Kidney capillary endothelial cell (primary cell): Measurements from ENCODE around the gene EBLN1.

Experiments
- DNase-seq: peaks from one replicate; pipeline ENCODE4 v3.0.0-alpha.2; 2018; ENCODE audit warnings: low spot score

EBLN1 gene

DNA sequence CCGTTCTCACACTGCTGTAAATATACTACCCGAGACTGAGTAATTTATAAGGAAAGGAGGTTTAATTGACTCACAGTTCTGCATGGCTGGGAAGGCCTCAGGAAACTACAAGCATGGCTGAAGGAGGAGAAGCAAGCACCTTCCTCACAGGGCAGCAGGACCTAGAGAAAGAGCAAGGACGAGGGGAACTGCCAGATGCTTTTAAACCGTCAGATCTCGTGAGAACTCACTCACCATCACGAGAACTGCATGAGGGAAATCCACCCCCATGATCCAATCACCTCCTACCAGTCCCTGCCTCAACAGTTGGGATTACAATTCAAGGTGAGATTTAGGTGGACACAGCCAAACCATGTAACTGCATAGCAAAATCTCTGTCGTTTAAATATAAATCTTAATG lies at the start of gene EBLN1:
Gene EBLN1 (minus strand): TSS at position 174 of the 400 bp plus-strand sequence. CDS start 8,032 bp downstream, outside the sequence.
- no peak for DNase-seq

DNA sequence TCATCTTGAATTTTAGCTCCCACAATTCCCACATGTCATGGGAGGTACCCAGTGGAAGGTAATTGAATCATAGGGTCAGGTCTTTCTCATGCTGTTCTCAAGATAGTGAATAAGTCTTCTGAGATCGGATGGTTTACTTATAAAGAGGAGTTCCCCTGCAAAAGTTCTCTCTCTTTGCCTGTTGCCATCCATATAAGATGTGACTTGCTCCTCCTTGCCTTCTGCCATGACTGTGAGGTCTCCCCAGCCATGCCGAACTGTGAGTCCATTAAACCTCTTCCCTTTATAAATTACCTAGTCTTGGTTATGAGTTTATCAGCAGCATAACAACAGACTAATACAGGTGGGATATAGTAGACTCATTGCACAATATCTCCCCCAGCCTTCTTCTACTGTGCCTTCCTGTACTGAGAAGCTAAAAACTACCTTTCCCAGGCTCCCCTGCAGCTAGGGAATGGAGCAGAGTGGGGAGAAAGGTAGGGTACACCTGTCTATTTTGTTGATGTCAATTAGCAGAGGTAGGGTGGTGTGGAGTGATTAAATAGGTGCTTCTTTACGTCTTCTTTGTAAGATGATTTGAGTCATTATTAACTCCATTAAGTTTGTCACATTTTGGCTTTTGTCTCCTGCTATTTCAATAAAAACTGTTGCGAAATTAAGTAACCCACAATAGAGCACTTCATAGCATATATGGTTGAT lies 48.2 kb upstream of the EBLN1 start:
- no peak for DNase-seq

DNA sequence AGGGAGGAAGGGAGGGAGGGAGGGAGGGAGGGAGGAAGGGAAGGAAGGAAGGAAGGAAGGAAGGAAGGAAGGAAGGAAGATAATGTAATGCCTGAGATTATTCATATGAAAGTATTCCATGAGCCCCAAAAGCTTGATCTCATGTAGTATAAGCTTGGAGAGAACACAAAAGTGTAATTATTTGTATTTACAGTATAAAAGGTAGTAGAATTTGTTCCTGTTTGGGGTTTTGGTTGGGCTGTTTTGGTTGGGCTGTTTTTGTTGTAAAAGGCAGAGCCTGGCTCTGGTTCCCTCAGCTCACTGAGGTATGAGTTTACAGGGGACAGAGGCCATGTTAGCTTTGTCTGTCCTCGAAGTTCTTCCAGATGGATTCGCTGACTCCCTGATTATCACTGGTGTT lies 45.3 kb upstream of the EBLN1 start:
- DNase-seq: no peak

DNA sequence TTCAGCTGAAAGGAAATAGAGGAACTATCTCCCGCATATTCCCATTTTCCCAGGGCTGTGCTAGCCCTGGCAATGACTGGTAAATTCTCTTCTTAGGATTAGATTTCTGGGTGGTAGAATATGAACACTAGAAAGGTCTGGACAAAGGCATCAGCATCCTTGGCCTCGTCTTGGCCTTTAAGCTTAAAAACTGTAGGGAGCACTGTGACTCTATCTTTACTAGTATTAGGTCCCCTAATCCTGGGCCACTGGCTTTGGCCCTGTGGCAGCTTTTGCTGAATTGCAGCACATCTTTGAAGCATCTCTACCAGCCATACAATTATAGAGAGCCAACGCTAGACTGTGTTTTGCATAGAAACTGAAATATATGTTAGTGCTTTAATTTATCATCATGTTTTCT lies 41.5 kb upstream of the EBLN1 start:
- DNase-seq: no peak

DNA sequence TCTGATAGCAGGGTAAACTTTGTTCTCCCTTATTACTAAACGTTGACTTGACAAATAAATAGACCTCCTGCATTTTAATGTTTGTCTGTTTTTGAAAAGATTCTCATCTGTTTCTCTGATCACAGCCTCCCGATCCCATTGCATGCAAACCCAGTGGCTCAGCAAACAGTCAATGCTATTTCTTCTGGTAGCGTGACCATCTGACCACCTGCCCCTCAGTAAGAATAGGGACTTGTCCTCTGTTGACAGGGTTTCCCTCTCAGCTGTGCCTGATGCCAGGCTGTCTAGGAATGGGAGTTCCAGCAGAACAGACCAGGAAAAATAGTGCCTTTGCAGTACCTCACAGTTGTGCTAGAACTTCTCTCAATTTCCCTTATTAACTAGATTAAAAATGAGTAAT lies 40.7 kb upstream of the EBLN1 start:
- DNase-seq: no peak

DNA sequence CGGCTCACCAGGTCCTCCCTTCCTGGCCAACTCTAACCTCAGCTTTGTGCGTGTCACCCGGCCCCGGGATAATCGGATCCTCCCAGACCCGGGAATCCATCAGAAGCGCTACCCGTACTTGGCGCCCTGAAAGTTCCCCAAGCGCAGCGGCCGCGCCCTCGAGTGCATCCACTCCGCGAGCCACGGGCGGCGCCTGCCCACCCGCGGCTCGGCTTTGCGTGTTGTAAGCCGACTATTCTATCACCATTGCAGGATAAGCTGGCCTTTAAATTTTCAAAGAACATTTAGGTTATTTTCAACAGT lies 35.7 kb upstream of the EBLN1 start:
- no peak for DNase-seq

DNA sequence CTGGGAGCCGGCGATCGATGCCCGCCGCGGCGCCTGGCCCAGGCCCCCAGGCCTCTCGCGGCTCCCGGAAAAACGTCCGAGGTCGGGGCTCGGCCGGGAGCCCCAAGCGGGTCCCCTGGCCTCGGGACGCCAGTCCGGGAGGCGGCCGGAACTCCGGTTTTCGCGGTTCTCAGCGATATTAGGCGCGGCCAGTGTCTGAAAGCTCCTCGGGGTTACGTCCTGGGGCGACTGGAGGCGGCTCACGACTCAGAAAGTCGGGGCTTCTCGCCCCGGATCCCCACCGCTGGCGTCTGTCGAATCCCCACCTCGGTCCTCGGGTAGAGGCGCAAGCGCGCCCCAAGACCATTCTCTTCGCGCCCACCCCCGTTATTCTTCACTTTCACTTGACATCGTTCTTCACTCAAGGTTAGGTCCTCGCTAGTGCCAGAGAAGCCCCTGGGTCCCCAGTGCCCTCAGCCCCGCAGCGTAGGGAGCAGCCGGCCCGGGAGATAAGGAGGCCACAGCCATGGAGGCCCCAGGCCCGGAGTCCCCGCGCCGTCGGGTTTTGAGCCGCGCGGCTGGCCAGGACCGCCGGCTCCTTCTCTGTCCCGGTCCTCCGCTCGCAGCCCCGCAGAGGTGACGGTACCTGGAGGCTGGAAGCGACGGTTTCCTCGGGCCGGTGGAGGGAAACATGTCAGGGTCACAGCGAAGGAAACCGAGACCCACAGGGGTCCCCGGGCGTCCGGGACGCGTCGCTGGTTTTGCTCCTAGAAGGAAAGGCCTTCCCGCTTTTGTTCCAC lies 35.2 kb upstream of the EBLN1 start:
- DNase-seq: no peak

DNA sequence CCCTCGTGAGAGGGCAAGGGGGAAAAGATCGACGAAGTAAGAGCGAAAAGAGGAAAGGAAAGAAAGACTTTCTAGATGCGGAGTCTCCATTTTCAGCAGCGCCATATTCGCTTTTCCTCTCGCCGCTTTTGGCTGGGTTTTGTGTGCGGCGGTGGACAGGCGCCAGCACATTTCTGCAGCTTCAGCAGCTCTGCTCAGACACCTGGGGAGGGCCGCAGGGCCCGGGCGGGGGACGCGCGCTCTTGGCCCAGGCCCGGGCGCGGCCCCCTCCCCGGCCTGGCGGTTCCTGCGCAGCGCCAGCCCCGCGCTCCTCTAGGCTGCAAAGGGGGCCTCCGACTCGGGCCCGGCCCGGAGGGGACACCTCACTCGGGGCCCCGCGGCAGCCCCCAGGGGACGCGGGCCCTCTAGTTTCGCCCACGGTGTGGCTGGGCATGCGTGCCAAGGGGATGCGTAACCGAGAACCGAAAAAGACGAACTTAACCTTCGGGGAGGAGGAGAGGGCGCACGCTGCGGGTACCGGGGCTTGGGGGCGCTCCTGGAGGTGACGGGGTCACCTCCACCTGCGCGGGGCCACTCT lies 34.5 kb upstream of the EBLN1 start:
- DNase-seq: peak; percentile 33

DNA sequence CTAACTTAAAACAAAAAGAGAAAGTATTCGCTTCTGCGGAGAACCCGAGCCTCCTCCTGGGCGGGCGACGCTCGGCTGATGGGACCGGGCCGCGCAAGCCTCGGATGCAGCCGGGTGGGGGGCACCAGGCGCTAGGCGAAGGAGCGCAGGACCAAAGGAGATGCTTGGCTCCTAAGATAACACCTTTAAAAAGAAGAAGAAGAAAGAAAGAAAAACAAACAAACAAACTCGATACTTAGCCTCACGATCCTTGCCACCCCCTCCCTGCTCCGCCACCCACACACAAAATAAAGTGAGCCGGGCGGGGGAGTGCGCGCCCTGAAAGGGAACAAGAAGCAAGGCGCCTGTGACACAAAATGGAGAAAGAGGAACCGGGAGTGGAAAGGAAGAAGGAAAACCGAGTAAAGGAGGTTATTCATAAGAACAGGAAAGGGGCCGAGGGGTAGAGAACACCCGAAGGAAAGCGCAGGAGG lies 34.0 kb upstream of the EBLN1 start:
- no peak for DNase-seq

DNA sequence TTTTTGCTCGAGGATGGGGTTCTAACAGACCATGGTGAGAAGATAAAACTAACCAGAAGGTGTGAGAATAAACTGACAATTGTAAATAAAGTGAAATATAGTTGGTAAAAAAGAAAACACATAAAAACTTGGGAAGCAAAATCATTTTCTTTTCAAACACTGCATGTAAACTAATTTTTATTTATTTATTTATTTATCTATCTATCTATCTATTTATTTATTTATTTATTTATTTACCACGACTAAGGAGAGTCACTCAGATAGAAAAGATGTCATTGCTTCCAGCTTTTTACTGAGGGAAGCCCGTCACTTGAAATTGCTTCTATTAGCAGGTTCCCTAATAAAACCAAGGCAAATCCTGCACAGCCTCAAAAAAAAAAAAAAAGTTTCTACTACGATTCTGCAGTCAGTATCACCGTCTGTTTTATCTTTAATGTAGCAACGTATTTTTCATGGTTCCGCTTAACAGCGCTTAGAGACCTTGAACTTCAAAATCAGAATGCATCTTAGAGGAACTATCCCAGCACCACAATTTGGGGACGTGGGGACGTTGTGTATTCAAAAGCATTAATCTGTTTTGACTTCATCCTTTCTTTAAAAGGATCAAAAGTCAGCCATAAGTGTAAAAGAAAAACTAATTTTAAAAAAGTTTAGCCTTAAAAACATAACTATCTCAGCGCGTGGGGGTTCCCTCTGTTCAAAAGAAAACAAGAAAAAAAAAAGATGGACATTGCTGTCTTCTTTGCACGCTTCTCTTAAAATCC lies 33.3 kb upstream of the EBLN1 start:
- no peak for DNase-seq

DNA sequence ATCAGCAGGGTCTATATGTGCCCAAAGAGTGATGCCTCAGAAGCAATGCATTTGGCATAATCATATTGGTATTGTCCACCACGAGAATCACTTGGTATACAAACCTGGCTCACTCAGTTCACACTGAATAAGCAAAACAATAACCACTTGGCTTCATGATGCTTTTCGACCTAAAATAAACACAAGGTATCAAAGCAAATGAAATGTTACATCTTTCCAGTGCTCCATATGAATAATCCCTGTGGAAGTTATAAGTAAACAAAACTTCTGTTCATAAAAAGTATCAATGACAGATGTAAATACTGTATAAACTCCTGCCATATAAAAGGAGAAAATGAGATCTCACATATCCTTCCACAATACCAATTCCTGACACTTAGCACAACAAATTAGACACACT lies 29.8 kb upstream of the EBLN1 start:
- DNase-seq: no peak

DNA sequence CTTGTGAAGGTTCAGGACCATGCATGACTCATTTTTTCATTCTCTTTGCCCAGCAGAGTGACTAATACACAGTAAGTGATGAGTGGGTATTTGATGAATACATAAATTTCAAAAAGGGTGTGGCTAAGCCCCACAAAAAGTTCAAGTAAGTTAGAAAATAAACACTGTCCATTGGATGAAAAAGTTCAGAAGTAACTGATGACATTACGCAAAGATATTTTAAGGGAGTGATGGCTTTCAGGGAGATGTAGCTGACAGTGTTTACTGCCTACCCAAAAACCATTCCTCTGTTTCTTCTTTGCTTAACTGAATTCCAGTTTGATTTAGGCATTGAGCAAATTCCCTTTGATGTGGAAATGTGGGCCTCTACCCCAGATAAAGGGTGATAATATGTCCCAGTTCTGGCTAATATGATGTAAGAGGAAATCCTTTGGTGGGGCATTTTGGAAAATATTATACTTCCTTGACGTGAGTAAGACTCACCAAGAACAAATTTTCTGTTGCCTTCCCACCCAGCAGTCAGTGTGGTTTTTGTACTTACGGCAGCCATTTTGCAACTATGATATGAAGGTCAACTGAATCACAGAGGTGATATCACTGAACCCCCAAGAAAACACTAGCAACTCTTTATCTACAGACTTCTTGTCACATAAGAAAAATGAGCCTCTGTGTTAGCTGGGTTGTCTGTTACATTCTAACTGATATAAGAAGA lies 29.0 kb upstream of the EBLN1 start:
- DNase-seq: peak; percentile 39

DNA sequence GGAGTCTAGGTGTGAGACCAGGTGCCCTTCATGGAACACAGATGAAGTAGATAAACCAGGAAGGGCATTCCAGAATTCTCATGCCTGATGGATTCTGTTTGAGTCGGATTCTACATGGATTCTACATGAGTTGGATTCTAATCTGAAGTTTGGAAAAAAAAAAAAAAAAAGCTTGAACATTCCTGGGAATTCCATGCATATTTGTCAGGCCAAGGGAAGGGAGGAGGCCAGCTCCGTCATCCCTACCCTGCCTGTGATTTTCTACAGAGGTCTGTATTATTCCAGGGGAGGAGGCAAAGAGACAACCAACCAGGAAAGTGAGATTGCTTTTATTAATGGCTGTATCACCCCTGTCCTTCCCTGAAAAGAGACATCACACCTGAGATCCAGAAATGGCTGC lies 27.8 kb upstream of the EBLN1 start:
- no peak for DNase-seq

DNA sequence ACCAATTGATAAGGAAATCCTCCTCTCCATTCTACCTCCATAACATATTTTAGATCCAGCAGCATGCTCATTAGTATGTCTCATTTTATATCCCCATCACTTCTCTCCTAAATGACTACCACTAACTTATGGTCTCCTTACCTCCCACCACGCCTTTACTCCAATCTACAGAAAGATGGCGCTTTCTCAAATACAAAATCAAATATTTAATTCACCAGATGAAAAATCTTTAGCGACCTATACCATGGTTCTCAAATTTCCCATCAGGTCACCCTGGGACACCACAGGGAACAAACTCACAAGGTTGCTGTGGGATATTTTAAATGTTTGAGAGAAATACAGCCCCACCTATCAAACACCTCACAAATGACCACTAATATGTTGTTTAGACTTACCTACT lies 27.0 kb upstream of the EBLN1 start:
- DNase-seq: no peak

DNA sequence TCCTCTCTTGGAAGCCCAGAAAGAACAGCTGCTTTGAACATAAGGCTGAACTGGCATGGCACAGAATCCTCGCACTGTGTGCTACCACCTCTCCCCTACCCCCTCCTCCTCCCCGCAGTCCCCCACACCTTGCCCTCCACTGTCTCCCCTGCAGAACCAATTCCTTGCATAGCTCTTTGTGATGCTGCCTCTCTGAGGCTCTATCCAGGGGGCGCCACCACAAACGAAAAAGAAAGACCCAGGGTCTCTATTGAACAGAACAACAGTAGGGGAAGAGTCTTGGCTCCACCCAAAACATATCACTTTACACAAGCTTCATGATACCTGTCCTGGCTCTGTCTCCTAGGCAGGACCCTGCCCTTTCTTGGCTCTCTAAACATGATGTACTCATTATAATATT lies 26.2 kb upstream of the EBLN1 start:
- no peak for DNase-seq

DNA sequence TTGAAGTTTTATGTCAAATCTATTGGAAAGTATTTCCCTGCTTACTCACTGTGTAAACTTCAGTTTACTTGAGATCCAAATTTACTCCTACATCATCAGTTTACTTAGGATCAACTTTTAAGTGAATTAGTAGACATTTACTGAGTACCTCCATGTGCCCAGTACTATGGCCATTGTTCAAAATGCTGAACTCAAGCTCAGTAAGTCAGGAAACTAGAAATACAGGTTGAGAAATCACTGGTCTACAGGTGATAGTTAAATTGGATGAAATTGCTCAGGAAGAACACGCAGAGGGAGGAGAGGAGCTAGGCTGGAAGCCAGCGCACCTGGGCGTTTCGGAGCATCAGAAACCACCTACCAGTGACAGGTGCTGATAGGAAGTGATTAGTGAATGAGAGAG lies 25.5 kb upstream of the EBLN1 start:
- no peak for DNase-seq

DNA sequence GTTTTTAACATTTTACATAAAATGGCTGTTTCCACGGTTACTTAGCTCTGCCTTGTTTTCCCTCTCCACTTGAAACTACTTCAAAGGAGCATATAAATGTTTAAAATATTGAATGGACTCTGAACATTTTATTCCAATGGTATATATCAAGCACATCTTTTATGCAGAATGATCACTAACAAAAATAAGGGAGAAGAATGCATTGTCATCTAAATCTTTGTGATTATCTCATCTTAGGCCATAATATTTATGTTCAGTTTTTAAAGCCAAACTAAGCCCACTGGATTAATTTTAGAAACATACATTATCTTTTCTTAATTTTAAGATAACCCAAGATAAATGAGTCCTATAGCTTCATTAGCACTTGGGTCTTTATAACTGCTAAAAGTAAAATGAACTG lies 13.4 kb upstream of the EBLN1 start:
- DNase-seq: no peak

DNA sequence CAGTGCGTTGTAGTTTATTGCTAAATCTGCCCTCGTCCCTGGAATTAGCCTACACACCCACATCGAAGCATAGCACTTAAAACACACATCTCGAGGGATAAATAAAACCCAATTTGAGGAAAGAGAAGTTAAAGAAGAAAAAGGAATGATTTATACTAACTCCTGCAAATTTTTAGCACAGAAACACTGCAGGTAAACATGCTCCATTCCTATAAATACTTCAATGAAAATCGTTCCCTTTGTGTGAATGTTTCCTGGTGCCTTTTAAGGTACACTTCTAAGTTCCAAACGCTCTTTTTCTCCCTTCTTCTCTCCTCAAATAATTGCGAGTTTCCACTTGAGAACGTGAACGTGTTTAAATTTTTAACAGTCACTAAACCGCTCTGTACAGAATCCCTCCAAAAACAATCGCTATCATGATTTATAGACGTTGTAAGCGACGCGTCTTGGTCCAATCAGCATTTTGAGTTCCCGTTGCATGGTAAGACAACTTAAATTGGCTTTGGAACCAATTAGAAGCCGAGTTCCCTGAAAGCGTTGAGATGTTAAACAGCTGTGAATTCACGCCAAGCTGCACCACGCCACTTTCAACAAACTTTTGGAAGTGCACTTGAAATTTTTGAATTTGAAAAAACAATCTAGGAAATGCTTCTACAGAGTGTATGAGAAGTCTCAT lies 12.5 kb upstream of the EBLN1 start:
- peak; percentile 44 for DNase-seq

DNA sequence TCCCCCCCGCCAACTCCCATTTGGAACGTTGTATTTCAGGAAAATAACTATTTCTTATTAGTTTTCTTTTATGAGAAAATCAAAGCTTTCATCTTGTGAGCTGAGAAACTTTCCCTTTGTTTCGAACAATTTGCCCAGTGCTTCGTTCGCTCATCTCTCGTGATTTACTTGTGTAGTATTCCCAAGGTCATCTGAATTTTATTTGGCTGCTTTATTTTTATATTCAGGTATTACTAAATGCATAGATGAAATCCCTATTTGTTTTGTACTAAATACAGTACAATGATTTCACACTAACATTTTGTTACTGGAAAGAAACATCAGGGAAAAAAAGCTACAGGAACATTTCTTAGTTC lies 12.0 kb upstream of the EBLN1 start:
- DNase-seq: peak; percentile 31

DNA sequence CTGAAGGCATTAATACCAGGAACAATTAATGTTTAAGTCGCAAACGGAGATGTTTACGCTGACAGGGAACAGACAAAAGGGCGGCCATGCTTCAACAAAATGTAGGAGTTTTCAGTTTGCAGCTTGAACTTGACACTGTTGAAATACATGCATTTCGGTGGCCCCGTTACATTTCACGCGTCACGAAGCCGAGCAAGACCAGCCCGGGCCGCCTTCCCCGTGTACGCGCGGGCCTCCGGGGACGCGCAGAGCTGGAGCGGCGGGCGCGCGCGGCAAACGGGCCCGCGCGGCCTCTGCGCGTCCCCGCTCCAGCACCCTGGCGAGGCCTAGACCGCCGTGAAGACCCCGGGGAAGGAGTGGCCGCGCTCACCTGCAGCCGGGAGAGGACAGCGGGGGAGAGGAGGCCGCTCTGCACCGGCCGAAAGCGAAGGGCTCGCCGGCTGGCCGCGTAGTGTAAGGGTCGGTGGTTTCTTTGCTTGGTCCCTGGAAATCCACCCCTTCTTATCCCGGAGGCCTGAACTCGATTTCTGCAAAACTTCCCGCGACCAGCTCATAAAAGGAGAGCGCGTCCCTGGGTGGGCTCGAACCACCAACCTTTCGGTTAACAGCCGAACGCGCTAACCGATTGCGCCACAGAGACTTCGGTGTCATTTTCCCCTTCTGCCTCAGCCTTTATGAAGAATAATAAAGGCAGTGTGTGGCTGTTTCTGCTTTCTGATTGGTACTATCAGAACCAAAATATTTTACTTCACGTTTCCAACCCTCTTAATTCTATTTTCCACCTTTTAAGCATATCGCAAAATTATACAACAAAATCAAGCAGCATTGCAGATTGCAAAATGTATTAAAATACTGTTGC lies 11.4 kb upstream of the EBLN1 start:
- DNase-seq: peak; percentile 78
